Upper lobe of left lung (tissue), 4 donors: ENCODE measurements around the gene CASTOR2.

Experiments used
- CTCF ChIP-seq, 6 experiments: fragments of 450-650 bp in 4 of 6; fragments of 200-600 bp in 2 of 6; sonication (generic) in 2 of 6; IDR thresholded peaks; one replicate each; pipeline ENCODE4 v1.5.1; 2016 to 2019; ENCODE audit warnings: antibody characterized with exemption in 6 of 6
- POLR2A ChIP-seq, 4 donors: fragments of 450-650 bp; IDR thresholded peaks; one replicate each; pipeline ENCODE4 v1.5.1; 2016 to 2017; ENCODE audit warnings: antibody characterized with exemption in 4 of 4, mild to moderate bottlenecking in 2 of 4

- TF ChIP-seq CTCF (IDR thresholded peaks at IDR 0.05) (no peak), POLR2A (IDR thresholded peaks at IDR 0.05) (no peak)
Observed at GRCh38 chr7:75017832-75018231, 53.3 kb downstream of the CASTOR2 start.
